Renal cortical epithelial cell (primary cell): ENCODE data around the gene ZNF318. TPM values are rescaled to one million over a fixed set of nuclear protein-coding genes. Genes with fewer than 3 reads are reported as not detected.
"Not testable (repeated sequence)": the region's sequence is repeated elsewhere in the genome, so short reads cannot be mapped to it uniquely, and the experiment has no call there.

Source experiments
- DNase-seq: peaks from one replicate; pipeline ENCODE4 v3.0.0-alpha.2; 2011; ENCODE audit warnings: low read depth
- total RNA-seq: library from RNA; depleted of rRNA; stranded (reverse); fragments of >200 nt; gene quantifications from 2 replicates; pipeline ENCODE4 v1.2.3, GENCODE V29; 2014

Gene ZNF318
- total RNA-seq, 1 donor from 2014 or later: 11.6 TPM

GRCh38 chr6:43383021-43383667, 13.7 kb upstream of the ZNF318 start:
- no peak for DNase-seq

GRCh38 chr6:43380858-43381257, 11.4 kb upstream of the ZNF318 start:
- DNase-seq: not testable (repeated sequence)

GRCh38 chr6:43378631-43379030, 9.2 kb upstream of the ZNF318 start:
- DNase-seq: peak; percentile 75

GRCh38 chr6:43377710-43378229, 8.3 kb upstream of the ZNF318 start:
- no peak for DNase-seq

DNA sequence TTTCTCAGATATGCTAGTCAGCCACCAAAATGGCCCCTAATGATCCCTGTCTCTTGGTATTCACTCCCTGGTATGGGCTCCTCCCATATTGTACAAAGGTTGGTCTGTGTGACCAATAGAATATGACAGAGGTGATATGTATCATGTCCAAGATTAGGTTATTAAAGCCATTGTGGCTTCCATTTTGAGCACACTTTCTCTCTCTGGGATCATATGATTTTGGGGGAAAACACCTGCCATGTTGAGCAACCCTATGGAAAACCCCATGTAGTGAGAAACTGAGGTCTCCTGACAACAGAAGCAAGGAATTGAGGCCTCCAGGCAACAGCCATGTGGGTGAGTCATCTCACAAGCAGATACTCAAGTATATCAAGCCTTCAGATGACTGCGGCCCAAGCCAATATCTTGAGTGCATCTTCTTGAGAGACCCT, 7.1 kb upstream of the ZNF318 start:
- DNase-seq: peak; percentile 56

GRCh38 chr6:43375693-43376092, 6.2 kb upstream of the ZNF318 start:
- no peak for DNase-seq

DNA sequence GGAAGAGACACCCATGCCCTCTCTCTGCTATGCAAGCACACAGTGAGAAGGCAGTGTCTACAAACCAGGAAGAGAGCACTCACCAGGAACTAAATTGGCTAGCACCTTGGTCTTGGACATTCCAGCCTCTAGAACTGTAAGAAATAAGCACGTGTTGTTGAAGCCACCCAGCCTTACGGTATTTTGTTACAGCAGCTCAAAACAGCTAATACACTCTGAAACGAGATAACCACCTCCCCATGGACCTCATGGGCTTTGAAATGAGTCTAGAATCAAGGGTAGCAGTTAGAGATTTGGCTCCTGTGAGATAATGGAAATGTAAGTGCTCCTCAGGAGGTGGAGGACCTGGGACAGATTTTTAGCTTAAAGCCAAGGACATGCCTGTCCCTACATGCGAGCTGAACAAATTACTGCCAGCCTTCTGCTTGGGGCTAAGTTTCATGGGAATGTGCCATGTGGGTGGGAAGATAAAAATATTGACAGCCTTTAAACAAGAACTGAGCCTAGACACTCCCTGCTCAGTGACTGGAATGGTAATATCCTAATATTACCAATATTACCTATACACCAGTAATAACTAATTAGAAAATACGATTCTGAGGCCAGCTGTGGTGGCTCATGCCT, 3.9 kb upstream of the ZNF318 start:
- no peak for DNase-seq

DNA sequence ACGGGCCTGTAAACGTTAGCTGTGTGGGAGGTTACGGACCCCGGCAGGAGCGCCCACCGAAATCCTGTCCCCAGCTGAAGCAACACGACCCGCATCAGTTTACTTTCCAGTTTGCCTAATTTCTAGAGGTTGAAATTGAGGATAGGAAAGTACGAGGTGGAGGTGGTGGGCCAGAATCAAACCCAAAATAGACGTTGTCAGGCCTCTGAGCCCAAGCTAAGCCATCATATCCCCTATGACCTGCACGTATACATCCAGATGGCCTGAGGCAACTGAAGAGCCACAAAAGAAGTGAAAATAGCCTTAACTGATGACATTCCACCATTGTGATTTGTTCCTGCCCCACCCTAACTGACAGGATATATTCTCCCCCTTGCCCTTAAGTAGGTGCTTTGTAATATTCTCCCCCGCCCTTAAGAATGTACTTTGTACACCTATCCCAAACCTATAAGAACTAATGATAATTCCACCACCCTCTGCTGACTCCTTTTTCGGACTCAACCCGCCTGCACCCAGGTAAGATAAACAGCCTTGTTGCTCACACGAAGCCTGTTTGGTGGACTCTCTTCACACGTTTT, 645 bp upstream of the ZNF318 start:
- DNase-seq: not testable (repeated sequence)

DNA sequence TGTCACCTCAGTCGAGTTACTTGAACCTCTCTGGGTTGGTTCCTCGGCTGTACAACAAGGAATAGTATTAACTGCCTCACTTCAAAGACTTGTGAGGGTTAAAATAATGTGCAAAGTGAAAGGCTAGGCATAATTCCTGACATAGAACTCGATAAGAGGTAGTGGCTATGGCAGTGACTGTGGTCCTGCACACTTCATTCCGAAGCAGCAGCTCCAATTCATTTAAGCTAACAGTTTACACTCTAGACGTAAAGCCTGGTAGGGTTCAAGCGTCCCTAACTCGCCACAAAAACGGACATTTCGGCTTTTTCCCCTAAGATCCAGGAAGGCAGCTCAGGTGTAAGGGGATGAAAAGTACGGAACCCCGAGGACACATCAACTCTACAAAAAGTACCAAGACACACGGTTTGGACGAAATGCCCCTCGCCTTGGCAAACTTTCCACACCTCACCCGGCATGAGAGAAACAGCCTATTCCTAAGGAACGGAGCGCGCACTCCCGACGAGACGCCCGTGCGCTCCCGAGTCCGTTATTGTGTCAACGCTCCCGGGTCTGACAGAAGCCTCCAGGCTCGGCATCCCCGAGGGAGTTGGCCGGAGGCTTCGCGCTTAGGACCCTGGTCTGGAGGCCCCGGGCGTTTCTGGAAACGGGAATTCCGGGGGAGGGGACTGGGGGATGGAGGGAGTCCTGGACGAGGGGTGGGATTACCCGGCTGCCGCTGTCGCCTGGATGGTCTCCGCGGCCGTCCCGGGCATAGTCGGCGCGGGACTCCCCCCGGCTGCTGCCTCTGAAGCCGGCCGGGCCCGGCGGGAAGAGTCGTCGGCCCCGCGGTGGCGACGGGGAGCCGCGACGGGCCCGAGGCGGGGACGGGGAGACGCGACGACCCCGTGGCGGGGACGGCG, 937 bp downstream of the ZNF318 start:
- DNase-seq: no peak

DNA sequence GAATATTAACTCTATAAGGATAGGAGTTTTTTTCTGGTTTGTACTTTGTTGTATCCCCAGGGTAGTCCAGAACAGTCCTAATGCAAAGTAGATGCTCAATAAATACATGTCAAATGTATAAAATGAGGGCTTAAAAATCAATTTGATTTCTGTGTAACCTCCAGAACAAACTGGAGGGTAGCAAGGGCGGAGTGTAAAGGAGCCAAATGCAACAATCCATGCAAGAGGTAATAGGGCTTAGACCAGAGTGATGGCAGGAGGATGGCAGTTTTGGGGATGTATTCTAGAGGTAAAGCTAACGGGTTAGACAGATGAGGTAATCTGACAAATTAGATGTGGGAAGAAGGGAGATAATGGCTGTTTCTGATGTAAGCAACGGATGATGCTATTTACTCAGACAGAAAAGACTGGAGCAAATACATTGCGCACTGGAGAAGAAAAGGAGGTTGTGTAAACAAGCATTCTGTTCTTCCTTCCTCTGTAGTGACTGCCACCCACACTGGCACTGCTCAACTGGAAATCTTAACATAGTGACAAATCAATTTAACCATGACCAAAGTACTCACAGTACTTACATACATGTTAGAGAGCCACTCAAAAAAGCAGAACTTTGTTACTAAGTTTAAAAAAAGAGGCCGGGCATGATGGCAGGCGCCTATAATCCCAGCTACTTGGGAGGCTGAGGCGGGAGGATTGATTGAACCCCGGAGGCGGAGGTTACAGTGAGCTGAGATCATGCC, 2.0 kb downstream of the ZNF318 start:
- no peak for DNase-seq

GRCh38 chr6:43361269-43361668, 8.2 kb downstream of the ZNF318 start:
- DNase-seq: no peak

- DNase-seq: no peak
Observed at GRCh38 chr6:43359831-43360230, 9.6 kb downstream of the ZNF318 start.

DNA sequence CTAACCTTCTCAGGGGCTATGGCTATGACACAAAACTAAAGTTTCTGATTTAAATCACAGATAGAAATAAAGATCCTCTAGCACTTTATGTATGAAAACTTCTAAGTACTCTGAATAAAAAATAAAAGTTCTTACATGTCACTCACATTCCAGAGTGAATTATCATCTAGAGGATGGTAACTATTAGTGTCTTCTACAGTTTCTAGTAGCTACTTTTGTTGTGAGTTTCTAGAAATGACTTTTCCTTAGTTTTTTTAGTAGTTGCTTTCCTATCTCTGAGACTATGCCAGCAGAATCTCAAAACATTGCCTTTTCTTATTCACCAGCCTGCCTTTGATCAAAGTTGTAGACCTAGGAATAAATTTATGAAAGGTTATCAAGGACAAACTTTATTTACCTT, 10.1 kb downstream of the ZNF318 start:
- no peak for DNase-seq

DNA sequence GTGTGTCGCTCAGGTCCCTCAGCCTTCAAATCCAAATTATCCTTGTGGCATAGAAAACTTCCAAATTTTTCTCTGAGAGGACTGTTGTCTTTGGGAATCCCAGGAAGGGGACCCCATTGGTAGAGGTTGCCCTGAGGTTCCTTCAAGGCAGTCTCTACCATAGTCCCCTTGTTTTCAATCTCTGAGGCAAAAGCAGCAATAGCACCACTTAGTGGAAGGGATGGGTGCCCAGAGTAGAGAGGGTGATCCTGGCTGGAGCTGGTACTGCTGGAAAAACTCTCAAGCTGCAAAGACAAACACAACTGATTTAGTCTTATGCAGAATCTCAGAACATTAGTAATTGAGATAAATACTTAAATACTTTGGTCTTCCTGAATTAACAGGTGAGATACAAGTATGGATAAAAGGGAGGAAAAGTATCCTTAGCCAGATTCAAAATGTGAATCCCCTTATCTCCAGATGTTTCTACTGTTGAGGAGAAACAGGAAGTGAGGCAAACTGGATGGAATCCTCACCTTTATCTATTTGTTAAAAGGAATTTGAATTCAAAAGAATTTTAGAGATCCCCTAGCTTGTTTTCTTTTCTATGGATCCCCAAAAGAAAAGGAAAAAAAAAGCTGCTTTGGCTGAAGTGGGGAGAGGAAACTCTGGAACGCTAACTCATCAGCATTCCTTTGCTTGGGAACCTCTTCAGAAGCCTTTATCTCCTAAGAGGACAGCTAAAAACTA, 13.4 kb downstream of the ZNF318 start:
- no peak for DNase-seq

DNA sequence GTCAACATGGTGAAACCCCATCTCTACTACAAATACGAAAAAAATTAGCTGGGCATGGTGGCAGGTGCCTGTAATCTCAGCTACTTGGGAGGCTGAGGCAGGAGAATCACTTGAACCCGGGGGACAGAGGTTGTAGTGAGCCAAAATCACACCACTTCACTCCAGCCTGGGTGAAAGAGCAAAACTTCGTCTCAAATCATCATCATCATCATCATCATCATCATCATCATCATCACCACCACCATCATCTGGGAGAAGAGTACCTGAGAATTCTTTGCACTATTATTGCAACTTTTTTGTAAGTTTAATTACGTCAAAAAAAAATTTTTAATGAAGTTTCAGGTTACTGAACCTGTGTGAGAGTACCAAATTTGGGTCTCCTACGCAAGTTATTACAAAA, 17.5 kb downstream of the ZNF318 start:
- not testable (repeated sequence) for DNase-seq

- DNase-seq: no peak
Observed at GRCh38 chr6:43347444-43347843, 22.0 kb downstream of the ZNF318 start.

DNA sequence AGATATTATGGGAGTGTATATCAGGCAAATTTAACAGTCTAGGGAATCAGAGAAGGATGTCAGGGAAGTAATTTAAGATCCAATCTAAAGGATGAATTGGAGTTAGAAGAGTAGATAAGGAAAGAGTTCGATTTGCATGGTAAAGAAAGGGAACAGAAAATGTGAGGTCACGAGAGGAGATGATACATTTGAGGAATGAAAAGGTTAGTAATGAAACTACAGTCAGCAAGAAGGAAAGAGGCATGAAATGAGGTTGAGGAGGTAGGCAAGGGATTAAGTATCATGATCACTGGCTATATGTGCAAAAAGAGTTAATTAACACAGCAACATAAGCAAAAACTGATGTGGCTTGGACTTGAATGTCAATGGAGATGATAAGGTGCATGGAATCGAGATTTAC, 22.4 kb downstream of the ZNF318 start:
- DNase-seq: no peak

GRCh38 chr6:43346243-43346642, 23.2 kb downstream of the ZNF318 start:
- not testable (repeated sequence) for DNase-seq

GRCh38 chr6:43339168-43339567, 30.3 kb downstream of the ZNF318 start:
- DNase-seq: no peak

DNA sequence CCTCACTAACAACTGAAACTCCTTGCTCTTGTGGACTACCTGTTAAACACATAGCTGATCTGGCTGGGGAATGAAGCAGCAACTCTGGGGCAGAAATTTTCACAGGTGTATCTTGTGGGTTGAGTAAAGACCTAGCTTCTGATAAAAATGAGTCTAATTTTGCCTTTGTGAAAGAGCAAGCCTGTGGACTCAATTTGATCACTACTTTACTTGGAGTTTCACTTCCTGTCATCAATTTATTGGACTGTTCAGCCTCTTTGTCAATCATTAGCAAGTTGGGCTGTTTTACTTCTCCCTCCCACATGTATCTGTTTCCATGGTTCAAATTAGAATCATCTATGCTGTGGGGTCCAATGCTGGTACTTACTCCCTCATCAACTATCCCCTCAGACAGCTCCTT, 31.2 kb downstream of the ZNF318 start:
- no peak for DNase-seq

- no peak for DNase-seq
Observed at GRCh38 chr6:43336382-43336781, 33.1 kb downstream of the ZNF318 start.
